DMS153 treated with DMSO at 0.1 percent for 48 hours (cell line): ENCODE data around the gene POU3F3.

ENCODE experiments used
- DNase-seq: peaks from one replicate; lab custom pipeline; 2025; ENCODE audit not compliant: unreplicated experiment; lab: John Stamatoyannopoulos, UW

POU3F3 gene

DNA sequence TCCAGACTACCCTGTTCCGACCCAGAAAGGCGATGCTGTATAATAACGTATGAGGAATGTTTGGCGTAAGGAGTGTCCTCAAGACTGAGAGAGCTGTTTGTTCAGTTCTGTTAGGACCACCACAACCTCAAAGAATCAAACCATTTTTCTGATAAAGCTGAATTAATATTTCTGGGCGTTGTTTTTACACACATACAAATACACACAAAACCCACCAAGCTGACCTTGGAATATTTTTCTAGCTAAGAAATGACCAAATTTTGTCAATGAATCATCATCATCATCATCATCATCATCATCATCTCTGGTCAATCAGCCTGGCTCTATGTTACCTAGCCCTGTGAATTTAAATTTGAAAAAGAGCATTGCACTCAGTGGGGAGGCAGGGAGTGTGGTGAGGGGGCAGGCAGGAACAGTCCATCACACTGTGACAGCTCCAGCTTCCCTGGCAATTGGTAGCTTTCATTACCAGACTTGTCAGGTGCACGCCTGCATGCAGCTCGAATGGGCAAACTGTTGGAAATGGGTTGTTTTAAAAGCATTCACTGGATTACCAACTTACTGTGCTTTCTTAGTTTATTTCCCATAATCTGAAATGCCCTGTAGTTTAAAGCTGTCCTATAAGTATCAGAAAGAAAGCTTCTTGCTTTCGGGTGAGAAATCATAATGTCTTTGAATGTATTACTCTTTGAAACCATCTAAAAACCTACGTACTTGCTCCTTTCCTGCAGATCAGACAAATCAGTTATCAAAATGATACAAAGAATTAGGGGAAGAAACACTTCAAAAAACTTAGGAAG lies 6.9 kb upstream of the POU3F3 start:
- no peak for DNase-seq

- DNase-seq: no peak
Observed at GRCh38 chr2:104847586-104848160, 6.2 kb upstream of the POU3F3 start.

- no peak for DNase-seq
Observed at GRCh38 chr2:104848526-104848925, 5.4 kb upstream of the POU3F3 start.

GRCh38 chr2:104849101-104849500 lies 4.8 kb upstream of the POU3F3 start:
- DNase-seq: no peak

DNA sequence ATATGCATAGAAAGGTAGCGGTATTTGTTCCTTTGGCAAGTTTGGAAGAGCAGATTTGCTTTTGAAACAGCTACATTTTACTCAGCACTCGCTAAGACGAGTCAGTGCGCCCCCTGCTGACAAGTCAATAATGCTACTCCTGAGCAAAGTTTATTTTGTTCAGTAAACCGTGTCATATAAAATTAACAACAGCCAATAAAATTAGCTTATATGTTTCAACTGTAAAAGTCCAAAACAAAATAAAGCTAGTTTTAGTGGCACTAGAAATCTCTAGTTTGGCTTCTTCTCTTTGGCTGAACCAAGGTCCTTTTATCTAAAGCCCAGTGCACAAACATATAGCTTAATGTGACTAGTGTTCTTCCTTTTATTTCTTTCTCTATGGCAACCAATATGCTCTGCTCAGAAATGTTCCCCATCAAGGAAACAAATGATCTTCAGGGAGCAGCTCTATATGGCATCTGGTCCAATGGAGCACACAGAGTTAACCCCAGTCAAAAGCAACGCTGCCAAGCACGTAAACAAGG lies 4.2 kb upstream of the POU3F3 start:
- peak; percentile 81 for DNase-seq

DNA sequence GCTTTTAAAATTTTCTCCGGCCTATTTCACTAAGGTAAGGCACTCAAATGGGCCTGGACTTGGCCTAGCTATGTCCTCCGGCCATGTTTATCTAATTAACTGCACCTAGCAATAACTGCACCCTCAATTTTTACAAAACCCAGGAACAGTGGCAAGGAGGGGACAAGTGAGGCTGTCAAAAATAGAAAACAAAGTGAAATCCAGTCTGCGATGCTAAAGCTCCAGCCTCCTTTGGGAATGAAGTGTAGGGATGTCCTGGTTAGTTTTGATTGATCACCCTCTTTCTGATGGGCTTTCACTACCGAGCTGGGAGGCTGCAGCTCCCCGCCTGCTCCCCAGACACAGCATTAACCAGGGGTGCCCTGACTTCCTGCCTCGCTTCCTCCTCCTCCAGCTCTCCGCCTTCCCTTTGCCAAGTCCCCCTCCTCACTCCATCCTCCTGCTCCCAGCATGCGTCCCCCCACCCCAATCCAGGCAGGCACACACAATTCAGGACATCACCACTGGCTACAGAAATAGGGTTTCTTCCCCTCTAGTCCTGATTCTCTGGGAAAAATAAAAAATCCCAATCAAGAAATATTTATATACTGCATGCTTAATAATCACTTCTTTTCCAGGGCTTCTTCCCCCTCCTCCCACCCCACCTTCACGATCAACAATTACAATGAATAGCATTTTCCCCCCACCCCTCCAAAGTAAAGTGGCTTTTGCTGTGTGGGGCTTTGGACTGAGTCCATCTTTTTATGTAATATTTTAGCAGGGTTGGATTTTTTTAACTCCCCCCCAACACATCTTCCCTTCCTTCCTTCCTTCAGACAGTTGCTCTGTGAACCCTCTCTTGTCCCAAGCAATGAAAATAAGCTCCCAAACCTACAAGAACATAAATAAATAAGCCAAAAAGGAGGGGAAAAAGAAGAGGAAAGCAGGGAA lies 3.3 kb upstream of the POU3F3 start:
- DNase-seq: no peak

DNA sequence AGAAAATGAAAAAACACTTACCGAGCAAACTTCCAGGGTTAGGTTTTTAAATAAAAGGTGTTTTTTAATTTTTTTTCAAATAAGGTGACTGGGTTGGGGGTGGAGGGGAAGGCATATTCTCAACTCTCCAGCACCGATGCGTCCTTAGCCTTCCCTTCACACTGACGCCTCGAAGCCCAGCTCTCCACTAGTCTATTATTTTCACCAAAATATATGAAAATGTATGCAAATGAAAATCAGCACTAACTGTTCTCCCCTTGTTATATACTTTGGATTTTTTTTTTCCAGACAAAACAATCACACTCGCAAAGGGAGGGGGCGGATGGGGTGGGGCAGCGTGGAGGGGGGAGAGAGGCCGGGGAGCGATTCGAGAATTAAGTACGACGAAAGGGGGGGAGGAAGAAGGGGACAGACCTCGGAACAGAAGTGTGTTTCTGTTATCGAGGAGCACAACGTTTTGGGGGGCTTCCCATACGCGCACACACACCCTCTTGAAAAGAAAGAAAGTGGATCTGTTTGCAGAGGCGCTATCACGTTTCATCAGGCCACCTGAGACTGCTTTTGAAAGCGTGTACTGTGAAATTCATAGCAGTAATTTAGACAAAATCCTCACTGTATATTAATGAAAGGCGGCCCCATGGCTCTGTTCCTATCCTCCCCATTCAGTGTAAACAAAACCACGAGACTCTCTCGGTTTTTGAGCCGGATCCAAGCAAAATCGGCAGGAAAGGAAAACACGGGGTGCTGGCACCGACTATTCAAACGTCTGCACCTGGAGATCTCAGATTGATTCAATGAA lies 2.4 kb upstream of the POU3F3 start:
- no peak for DNase-seq

DNA sequence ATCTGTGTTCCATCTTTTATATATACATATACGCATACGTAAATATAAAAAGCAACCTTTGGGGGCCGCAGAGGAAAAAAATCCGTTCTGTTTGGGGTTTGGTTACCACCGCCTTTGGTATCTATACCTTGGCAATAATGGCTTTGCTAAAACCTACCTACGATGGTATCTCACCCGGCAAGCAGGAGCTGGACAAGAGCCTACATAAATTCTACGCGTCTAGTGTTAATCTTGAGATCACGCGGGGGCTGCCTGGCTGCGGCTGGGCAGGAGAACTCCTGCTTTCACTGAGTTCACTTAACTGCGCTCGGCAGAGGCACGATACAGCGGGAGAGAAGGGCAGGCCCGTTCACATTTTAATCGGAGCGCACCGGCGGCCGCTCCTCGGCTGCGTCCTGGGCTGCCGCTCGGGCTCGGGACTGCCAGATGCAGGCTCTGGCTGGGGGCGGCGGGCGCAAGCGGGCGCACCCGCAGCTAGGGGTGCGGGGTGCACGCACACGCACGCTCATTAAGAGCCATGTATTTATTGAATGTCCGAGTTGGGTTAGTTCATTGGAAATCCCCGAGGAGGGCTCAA lies 1.7 kb upstream of the POU3F3 start:
- DNase-seq: no peak

DNA sequence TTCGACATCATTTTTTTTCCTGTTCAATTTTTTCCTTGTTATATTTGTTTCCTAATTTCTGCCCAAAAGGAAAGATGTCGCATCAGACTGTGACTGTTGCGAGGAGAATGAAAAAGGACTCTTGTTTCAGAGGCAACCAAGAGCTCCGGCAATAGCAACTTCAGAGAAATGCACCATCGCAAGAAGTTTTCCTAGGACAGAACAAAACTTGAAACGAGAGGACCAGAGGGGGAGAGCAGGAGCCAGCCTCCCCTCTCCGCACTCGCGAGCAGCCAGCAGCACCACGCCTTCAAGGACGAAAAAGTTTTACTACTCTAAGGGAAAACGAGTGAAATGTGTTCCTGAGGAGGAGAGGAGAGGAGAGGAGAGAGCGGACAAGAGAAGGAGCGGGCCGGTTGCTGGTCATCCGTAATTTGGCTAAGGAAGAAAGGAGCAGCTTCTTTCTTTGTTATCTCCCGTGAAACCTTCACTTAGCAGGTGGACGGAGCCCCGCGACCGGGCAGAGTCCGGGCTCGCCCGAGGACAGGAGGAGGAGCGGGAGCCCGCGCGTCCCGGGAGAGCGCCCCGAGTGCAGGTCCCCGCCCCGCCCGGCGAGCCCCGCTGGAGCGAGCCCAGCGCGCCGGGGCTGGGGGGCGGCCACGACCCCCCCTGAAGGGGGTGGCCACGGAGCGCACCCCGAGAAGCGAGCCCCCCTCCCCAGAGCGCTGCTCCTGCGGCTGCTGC lies 744 bp downstream of the POU3F3 start:
- peak; percentile 17 for DNase-seq

GRCh38 chr2:104855221-104856085 lies 1.5 kb downstream of the POU3F3 start:
- no peak for DNase-seq

GRCh38 chr2:104856086-104856972 lies 2.4 kb downstream of the POU3F3 start:
- DNase-seq: no peak

GRCh38 chr2:104856973-104857261 lies 3.0 kb downstream of the POU3F3 start:
- DNase-seq: no peak

- DNase-seq: no peak
Observed at GRCh38 chr2:104857262-104858005, 3.5 kb downstream of the POU3F3 start.

DNA sequence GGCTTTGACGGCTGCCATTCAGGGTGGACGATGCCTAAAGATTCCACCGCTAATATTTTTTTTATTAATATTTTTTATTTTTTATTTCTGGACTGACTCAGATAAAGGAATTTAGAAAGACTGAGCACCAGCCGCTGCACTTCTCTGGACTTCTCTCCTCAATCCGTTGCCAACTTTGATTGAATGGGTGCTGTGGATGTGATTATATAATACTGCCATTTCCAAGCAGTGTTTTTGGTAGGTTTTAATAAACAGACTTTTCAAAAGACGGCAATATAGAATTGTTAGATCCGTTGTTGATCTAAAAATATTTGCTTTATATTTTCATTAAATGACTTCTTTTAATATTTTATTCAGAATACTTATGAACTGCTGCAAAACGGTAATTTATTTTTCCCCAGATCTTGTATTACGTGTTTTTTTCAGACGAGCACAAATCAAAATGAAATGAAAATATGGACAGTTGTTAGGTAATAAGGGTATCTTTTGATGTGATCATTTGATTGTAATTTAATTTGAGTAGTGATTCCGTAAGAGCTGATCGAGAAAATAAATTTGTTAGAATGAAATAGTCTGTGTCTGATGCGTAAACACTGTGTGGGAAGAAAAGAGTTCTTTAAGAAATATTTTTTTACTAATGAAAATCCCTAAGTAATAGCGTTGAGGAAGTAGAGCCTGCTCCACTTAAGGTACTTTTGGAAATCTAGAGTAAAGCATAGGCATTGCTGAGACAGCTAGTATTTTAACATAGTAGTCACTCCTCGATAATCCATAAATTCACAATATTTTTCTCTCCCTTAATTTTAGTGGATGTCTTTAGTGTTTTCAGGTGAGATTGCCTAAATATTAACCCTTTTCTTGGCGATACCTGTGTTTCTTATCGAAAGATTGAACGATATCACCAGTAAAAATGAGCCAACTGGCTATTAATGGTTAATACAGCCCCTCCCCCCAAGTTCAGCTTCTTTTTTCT lies 4.4 kb downstream of the POU3F3 start:
- no peak for DNase-seq

- DNase-seq: no peak
Observed at GRCh38 chr2:104859291-104859765, 5.4 kb downstream of the POU3F3 start.
